Osteoblast (primary cell): Measurements from ENCODE around the gene TSFM. TPM values are rescaled to one million over a fixed set of nuclear protein-coding genes. Genes with fewer than 3 reads are reported as not detected.

Experiments used
- DNase-seq: peaks from one replicate; pipeline ENCODE4 v3.0.0; 2011; ENCODE audit warnings: low spot score, mixed read lengths; ENCODE audit not compliant: insufficient read length; ENCODE audit errors: missing footprints
- H2AFZ ChIP-seq: 2 replicates; pipeline ENCODE4 v1.6.0; 2011; ENCODE audit warnings: mild to moderate bottlenecking, low read length
- H3K27ac ChIP-seq: 2 replicates; pipeline ENCODE4 v1.5.1; 2011; ENCODE audit warnings: mild to moderate bottlenecking, low read depth, low read length, moderate library complexity
- H3K27me3 ChIP-seq: 2 replicates; pipeline ENCODE4 v1.6.0; 2012; ENCODE audit warnings: mild to moderate bottlenecking, control low read depth, inconsistent platforms, low read length, moderate library complexity; ENCODE audit not compliant: insufficient read depth
- H3K36me3 ChIP-seq: 2 replicates; pipeline ENCODE4 v1.5.1; 2011; ENCODE audit warnings: mild to moderate bottlenecking, low read length, control low read depth, moderate library complexity; ENCODE audit not compliant: insufficient read depth
- H3K4me1 ChIP-seq: 2 replicates; pipeline ENCODE4 v1.5.1; 2011; ENCODE audit warnings: mild to moderate bottlenecking, low read length, control low read depth, moderate library complexity; ENCODE audit not compliant: insufficient read depth
- H3K4me2 ChIP-seq: 2 replicates; pipeline ENCODE4 v1.6.0; 2011; ENCODE audit warnings: mild to moderate bottlenecking, low read length; ENCODE audit not compliant: insufficient read depth
- H3K4me3 ChIP-seq: fragments of 200-600 bp; sonication (generic); 3 replicates; pipeline ENCODE4 v1.5.1; 2012; ENCODE audit warnings: mild to moderate bottlenecking, low read length, inconsistent platforms; ENCODE audit not compliant: insufficient read depth
- H3K79me2 ChIP-seq: 2 replicates; pipeline ENCODE4 v1.6.0; 2012; ENCODE audit warnings: mild to moderate bottlenecking, low read length, control low read depth, inconsistent platforms; ENCODE audit not compliant: insufficient read depth
- H3K9me3 ChIP-seq: 2 replicates; pipeline ENCODE4 v1.5.1; 2011; ENCODE audit warnings: low read depth, low read length, control low read depth
- H4K20me1 ChIP-seq: 2 replicates; pipeline ENCODE4 v1.6.0; 2012; ENCODE audit warnings: mild to moderate bottlenecking, low read length, control low read depth; ENCODE audit not compliant: insufficient read depth
- total RNA-seq: library from RNA; depleted of rRNA; stranded (reverse); fragments of >200 nt; gene quantifications from 2 replicates; pipeline ENCODE4 v1.2.3, GENCODE V29; 2012
- TF ChIP-seq, protein P1 (sequence below): IDR thresholded peaks from 2 replicates; pipeline ENCODE4 v1.5.1; 2011; ENCODE audit warnings: mild to moderate bottlenecking, low read depth, low read length, moderate library complexity; ENCODE audit errors: extremely low read depth

The TSFM gene
- total RNA-seq, 1 donor: 18.1 TPM

DNA sequence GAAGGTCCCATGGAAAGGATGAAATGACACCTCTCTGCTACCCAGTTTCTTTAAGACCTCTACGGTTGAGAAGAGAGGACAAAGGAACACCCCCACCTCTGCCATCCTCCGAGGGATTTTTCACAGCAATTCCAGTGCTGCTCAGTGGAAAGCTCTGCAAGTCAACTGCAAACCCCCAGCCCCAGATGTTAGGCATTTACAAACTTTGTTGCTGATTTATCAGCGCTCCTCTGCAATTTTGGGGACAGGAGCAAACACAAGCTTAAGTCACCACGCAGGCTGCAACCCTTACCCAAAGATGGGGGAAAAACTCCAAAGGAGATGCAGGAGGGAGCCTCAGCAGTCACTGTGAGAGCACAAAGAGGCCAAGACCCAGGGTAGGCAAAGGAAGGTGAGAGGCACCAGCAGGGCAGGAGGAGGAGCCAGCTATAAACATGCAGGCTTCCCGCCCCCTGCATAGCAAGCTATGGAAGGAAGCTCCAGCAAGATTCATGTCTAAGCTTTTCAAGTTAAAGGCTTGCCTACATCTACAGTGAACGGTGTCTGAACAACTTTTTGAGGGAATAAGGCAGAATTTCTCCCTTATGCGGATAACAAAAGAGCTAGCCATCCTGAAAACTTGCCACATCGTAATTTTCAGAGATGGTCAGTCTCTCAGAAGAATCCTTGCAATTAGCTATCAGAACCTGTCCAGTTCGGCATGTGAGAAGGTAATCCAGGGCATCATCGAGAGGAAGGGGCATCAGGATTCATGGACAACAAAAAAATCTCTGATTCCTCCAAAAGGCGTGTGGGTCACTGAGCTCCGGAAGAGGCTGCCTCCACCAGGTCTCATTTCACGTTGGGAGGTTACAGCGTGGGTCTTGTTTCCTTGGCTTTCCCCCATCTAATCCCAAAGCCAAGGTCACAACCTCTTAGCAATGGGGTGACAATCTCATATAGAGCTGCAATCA lies 60.0 kb downstream of the TSFM start:
- H4K20me1 ChIP-seq: peaks cover 68% of the 10 kb centered on the region
- DNase-seq: peak; percentile 73
- peaks cover 69% of the 10 kb centered on the region for H3K4me1 ChIP-seq
- H2AFZ ChIP-seq: no peak overlapping the region
- peaks cover 87% of the 10 kb centered on the region for H3K79me2 ChIP-seq
- H3K36me3 ChIP-seq: peaks cover 16% of the 10 kb centered on the region
- peak overlapping the region; percentile 17 for H3K4me3 ChIP-seq
- peak overlapping the region; percentile 93 for H3K27ac ChIP-seq
- peak overlapping the region; percentile 95 for H3K4me2 ChIP-seq
- no peaks in the 10 kb centered on the region for H3K27me3 ChIP-seq
- no peaks in the 10 kb centered on the region for H3K9me3 ChIP-seq
- TF ChIP-seq, protein P1, sequence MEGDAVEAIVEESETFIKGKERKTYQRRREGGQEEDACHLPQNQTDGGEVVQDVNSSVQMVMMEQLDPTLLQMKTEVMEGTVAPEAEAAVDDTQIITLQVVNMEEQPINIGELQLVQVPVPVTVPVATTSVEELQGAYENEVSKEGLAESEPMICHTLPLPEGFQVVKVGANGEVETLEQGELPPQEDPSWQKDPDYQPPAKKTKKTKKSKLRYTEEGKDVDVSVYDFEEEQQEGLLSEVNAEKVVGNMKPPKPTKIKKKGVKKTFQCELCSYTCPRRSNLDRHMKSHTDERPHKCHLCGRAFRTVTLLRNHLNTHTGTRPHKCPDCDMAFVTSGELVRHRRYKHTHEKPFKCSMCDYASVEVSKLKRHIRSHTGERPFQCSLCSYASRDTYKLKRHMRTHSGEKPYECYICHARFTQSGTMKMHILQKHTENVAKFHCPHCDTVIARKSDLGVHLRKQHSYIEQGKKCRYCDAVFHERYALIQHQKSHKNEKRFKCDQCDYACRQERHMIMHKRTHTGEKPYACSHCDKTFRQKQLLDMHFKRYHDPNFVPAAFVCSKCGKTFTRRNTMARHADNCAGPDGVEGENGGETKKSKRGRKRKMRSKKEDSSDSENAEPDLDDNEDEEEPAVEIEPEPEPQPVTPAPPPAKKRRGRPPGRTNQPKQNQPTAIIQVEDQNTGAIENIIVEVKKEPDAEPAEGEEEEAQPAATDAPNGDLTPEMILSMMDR: no peak

DNA sequence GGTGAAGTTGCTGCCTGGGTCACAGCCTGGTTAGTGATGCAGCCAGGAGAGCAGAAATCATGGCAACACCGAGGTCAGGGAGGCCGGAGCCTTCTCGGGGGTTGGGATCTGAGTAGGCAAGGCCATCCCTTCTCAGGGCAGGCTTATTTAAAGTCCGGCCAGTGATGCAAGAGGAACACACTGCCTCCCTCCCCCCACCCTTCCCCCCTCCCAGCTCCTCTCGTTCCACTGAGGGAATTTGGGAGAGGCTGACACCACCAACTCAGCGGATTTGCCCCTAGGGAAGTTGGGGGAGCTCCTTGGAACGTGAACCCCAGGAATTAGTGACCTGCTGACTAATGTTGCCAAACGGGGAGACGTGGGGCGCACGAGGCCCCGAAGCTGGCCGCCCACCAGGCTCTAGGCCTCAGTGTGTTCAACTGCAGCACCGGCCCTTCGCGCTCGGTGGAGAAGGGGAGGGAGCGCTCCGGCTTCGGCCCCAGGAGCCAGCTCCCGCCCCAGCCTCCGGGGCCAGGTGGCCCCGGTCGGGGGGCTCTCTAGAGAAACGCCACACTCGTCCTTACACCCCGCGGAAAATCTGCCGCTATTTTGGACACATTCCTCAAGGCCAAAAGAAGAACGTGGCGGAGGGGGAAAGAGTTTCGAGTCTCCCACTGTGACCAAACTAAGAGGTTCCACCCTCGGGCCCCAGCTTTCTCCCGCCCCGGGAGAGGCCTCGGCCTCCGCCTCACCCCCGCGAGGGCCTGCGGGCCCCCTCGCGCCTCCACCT lies 62.3 kb downstream of the TSFM start:
- H4K20me1 ChIP-seq: peaks cover 47% of the 10 kb centered on the region
- H2AFZ ChIP-seq: peak overlapping the region; percentile 44
- H3K79me2 ChIP-seq: peaks cover 65% of the 10 kb centered on the region
- H3K4me2 ChIP-seq: peak overlapping the region; percentile 95
- DNase-seq: peak; percentile 98
- TF ChIP-seq, protein P1: no peak
- H3K27me3 ChIP-seq: no peaks in the 10 kb centered on the region
- peak overlapping the region; percentile 100 for H3K4me3 ChIP-seq
- peak overlapping the region; percentile 93 for H3K27ac ChIP-seq
- peaks cover 48% of the 10 kb centered on the region for H3K4me1 ChIP-seq
- no peaks in the 10 kb centered on the region for H3K9me3 ChIP-seq
- H3K36me3 ChIP-seq: peaks cover 7% of the 10 kb centered on the region

DNA sequence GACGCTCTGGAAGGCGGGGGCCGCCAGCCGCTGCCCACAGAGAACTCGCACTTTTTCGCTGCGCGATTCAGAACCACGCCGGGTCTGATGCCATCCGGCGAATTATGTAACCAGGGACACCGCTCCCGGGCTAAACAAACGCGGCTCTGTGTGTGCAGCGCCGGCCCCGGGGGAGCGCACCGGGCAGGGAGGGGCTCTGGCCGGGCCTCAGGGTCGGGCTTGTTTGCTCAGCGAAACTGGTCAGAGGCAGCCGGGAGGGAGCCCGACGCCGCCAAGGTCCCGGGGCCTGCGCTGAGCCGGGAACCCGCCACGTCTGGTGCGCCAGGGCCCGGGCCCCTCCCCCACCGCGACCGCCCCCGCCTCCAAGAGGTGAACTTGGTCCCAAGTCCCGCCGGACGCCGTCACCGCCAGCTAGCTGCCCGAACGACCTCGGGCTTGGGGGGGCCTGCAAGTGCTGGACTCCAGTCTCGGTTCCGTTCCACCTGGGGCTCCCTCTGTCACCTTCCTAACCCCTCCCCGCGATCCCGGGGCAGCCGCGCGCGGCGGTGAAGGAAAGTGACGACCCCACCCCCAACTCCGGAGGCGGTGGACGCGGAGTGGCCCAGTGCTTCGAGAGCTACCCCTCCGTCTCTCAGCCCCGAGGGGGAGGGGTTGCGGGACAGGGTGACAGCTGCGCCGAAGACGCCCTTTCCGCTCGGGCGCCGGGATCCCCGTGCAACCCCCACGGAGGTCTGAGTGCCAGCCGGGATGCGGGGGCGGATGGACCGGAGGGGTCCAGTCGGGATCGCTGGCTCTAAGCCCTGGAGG lies 63.1 kb downstream of the TSFM start:
- Histone ChIP-seq H3K27ac (peak overlapping the region; percentile 93), H3K4me3 (peak overlapping the region; percentile 100), H3K4me1 (peaks cover 40% of the 10 kb centered on the region), H3K4me2 (peak overlapping the region; percentile 95), H3K9me3 (no peaks in the 10 kb centered on the region), H3K27me3 (no peaks in the 10 kb centered on the region), H3K36me3 (peaks cover 7% of the 10 kb centered on the region), H2AFZ (no peak overlapping the region), H4K20me1 (peaks cover 39% of the 10 kb centered on the region), H3K79me2 (peaks cover 57% of the 10 kb centered on the region)
- DNase-seq: peak; percentile 95
- TF ChIP-seq, protein P1: no peak
